ENCODE measurements around the gene PHKA1.
"Not testable (repeated sequence)": the region's sequence is repeated elsewhere in the genome, so short reads cannot be mapped to it uniquely, and the experiment has no call there.

Gene PHKA1

DNA sequence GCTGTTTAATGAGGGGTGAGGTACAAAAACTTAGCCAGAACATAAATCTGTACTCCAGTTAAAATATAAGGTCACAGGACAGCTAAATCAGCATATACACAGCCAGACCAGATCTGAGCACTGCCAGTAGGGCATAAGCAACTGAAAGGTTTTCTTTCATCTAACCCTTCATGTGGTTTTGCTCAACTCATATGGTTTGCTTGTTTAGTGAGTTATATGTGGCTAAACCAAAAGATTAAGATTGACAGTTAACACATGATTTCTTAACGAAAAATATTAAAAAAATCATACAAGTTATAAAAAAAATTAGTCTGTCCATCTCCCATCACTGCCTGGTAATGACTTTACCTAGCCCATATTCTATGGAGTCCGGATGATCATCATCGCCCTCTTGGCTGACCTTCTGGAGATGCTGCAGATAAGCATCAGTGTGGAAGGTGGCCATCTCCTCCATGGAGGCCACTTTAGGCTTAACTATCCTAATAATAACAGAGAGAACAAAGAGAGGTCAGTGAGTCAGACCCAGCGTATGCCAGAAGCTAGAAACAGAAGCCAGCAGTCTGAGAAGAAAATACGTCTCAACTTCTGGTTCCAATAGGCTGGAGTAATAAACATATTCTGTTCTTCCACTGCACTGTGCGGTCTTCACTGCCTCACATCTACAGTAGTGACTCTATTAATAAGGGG is 145.6 kb downstream of the PHKA1 start:
- DNase-seq: no peak

DNA sequence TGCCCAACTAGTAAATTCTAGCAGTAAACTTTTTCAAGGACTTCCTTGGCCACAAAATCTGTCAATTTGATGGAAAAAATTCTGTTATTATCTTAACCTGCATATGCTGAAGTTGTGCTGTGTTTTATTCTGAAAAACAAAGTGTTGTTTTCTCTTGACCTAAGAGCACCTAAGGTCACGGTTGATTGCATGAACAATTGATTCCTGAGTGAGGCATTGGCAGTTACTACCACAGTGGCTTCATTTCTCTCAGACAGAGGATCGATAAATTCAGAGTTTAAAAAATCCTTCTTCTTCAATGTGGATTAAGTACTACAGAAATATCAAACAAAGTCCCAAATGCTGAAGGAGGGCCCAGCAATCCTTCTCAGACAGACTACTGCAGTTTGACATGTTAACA is 147.7 kb downstream of the PHKA1 start:
- DNase-seq: no peak

GRCh38 chrX:72559655-72560054 is 154.5 kb downstream of the PHKA1 start:
- not testable (repeated sequence) for DNase-seq

GRCh38 chrX:72554448-72555140 is 159.5 kb downstream of the PHKA1 start:
- DNase-seq: no peak

GRCh38 chrX:72552443-72552842 is 161.7 kb downstream of the PHKA1 start:
- not testable (repeated sequence) for DNase-seq

DNA sequence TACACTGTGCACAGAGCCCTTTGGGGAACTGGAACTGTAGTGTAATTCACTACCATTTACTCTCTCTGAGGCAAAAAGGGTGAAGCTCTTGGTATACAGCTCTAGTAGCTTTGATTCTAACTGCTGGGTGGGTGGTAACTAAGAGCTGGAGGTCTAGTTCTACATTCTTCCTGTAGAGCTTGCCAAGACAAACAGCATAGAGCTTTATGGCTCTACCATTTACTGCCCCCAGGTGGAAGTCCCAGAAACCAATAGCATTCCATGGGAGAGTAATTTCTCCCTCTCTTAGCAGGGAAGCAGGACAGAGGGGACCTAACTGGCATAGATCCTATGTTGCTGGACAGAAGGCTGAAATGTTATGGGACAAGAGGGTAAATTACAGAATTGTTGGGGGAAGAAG is 168.1 kb downstream of the PHKA1 start:
- DNase-seq: no peak

GRCh38 chrX:72540318-72540717 is 173.8 kb downstream of the PHKA1 start:
- DNase-seq: no peak

GRCh38 chrX:72539822-72540221 is 174.3 kb downstream of the PHKA1 start:
- no peak for DNase-seq

DNA sequence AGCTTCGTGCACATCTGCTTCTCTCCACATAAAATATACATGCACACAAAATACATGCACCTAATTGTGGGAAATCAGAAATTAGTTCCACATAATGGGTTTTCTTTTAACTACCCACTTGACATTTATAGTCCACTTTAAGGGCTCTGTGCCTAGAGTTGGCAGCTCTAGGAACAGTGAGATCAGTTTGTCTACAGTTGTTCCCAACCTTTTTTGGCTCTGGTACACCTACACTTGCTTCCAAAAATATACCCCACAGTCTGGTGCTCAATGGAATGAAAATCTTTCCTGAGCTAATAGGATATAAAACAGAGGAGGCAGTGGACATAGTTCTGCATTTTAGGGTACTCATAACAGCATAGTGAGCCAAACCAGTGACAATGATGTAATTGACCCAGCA is 177.6 kb downstream of the PHKA1 start:
- no peak for DNase-seq

- no peak for DNase-seq
These were observed 181.7 kb downstream of the PHKA1 start for GRCh38 chrX:72532366-72532765.
